Stimulated activated CD8-positive, alpha-beta memory T cell treated with anti-CD3 and anti-CD28 coated beads, Interleukin-4, amount 100 ng/mL, for 1 hour (primary cell): ENCODE data around the gene GRK5.
A peak's percentile ranks its signal among the peaks of the same experiment; 100 is the strongest.

Experiments
- DNase-seq, 2 donors: peaks; one replicate each; pipeline ENCODE4 v3.0.0-alpha.2; 2020; ENCODE audit warnings: low read depth in 2 of 2, low spot score in 1 of 2

Gene GRK5

DNA sequence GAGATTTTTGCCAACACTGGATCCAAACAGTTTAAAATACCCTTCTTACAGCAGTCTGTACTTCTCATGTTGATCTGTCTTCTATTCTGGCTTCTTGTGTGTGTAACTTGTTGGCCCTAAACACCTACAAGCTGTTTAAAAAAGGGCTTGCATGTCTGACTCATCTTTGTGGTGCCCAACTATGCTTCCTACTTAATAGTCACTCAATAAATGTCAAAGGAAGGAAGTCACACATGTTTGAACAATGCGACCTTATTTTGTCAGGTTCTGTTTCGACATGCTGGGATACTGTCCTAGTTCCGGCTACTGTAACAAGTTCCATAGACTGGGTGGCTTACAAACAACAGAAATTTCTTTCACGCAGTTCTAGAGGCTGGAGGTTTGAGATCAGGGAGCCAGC, 9.4 kb upstream of the GRK5 start:
- DNase-seq = no peak

DNA sequence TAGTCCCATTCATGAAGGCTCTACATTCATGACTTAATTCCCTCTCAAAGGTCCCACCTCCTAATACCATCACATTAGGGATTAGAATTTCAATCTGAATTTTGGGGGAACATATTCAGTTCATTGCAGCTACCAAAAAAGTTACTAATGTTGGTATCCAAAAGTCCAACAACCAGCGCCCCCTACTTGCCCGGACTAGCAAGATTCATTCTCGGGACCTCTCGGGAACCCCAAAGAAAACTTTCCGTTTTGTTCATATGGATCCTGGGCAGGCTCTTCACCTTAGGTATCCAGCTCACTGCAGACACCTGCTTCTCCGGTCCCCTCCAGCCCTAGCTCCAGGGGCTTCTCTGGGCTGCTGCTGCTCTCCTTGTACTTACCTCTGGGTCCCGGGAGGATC, 8.9 kb upstream of the GRK5 start:
- no peak for DNase-seq

DNA sequence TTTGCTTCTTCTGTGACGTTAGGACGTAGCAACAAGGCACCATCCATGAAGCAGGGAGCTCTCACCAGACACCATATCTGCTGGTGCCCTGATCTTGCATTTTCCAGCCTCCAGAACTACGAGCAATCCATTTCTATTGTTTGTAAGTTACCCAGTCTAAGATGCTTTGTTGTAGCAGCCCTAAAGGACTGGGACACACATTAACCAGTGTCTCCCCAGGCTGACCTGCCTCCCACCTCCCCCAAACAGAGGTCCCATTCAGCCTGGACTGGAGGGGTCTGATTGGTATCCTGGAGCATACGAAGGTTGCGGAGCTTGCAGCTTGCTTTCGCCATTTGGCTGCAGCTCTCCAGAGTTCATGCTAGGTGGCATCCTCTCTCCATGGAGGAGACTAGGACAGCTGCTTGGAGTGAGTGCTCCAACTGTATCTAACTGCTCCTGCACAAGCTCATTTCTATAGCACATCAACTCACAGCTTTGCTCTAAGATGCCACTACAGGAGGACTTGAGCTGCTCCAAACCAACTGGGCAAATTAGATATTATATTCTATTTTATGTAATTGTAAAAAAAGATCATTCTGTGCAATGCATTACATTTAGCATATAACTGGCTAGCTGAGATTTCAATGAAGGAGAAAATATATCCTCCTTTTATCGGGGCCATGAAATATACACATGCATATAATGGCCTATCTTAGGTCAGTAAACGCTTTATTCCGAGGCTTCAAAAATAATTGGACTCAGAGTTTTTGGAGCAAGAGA, 8.0 kb upstream of the GRK5 start:
- DNase-seq = no peak

DNA sequence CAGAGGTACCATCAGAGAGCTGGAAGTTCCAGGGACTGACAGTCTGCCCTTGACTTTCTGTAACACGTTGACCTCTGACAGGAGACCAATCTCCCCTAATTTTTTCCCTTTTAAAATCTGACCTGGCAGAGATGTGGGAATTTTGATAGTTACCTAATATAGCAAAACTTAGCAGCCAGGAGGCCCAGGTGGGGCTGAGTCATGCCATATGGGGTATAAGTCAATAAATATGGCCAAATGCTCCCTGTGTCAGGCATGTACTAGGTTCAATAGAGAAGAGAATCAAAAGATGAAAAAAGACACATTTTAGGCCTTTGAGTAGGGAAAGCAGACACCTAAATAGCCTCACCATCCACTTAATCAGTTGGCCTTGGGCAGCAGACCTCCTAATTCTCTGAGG, 6.1 kb upstream of the GRK5 start:
- DNase-seq = no peak

DNA sequence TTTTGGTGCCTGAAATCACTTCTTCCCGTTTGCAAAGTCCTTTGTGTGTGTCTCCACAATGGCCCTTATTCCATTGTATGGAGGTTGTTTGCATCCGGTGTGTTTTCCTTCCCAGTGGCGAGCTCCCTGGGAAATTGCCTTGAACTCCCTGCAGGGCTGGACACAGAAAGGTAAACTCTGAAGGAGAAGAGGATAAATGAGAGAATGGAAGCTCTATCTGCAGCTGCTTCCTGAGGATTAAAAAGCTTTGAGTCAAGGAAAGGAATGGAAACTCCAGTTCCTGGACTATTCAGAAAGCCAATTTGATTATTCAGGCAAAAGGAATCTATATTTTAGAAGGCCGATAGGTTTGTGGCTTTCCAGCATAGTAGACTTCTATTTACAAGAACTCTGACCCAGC, 4.4 kb upstream of the GRK5 start:
- no peak for DNase-seq

DNA sequence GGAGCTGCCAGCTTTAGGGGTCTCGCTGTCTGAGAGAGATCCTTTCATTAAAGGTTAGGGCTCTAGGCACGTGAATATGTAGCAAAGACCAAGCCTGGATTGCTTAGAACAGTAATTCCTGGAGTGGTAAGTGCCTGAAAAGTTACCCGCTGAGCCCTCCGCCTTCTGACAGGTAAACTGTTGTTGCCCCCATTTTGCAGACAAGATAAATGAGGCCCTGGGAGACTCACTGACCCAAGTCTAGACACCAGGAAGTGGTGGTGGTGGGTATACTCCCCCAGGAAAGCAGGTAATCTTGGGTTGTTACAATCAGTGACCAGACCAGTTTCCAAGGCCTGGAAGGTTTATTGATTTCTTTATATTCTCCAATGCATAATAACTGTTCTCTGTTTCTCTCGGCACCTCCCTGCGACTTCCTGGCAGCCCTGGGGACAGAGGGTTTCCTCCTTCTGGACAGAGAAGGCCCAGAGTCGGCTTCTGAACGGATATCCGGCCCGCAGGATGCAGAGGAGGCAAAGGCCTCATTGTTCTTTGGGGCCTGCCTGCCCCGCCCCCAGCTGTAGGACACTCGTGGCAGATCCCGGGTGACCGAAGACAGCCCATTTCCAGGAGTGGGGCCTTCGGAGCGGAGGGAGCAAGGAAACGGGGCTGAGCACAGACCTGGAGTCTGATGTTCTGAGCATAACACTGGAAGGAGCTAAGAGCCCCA, 1.3 kb upstream of the GRK5 start:
- DNase-seq = no peak

DNA sequence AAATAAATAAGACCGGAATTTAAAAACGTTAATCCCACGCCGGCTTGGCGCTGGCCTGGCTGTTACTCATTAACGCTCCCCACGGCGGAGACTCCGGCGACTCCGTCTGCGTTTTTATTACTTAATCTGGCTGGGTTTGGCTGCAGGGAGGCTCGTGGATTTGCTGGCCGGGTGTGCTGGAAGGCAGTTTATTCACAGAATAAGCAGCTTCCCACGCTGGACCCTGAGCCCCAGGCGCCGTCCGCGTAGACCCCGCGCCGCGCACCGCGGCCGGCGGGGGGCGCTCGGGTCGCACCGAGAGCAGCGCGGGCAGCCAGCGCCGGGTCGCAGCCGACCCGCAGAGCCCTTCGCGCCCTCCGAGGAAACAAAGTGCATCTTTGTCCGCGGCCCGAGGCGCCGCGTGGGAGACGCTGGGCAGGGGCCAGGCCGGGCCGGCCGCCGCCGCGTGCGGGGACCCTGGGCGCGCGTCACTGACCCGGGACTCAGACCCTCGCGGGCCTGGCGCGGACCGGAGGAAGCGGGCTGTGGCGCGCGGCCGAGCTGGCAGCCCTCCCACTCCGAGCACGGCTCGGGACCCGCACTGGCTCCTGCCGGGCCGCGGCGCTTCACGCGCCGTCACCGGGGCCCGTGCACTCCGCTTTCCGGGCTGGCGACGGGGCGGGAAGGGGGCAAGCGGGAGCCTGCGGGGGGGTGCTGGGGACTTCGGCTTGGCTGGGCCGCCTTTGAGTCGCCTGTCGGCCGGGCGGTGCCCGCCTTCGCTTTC, 587 bp upstream of the GRK5 start:
- peak; percentile 30 to 39 for DNase-seq

DNA sequence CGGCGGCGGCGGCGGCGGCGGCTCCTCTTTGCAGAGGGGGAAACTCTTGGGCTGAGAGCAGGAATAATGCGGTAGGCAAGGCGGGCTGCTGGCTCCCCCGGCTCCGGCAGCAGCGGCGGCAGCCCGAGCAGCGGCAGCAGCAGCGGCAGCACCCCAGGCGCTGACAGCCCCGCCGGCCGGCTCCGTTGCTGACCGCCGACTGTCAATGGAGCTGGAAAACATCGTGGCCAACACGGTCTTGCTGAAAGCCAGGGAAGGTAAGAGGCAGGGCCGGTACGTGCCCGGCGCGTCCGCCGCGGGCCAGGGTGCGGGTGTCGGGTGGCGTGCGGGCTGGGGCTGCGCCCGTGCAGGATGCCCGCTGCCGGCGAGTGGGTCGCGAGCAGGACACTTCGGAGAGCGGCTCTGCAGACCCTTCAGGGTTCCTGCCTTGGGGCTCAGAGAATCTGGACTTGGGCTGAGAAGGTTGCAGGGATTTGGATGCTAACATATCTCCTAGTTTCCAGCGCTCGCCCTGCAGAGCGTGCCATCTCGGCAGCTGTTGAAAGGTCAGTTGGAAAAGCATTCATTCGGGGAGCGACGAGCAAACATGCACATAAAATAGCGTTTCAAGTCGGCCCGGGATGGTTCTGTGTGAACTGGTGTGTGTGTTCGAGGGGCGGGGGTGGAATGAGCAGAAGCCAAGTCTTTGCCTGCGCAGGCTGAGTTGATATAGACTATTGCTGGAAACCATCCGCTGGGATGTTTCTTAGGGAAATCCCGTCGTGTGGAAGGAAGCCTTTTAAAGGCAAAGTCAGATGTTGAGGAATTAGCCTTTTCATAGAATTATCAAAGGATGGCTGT, 562 bp downstream of the GRK5 start:
- DNase-seq = no peak

DNA sequence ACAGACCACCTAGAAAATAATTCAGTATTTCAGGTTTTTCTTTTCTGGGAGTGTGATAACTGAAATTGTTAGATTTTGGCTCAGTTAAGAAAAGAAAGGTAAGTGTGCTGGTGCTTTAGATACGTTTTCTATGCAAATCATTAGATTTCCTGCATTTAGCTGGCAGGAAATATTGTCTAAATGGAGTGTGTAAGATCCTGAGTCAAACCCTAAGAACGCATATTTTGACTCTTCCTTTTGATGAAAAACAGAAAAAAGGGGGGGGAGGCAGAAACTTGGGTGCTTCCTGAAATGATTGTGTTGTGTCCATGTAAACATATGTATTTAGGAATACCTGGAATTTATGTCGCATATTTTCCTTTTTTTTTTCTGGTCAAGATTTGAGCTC, 1.2 kb downstream of the GRK5 start:
- no peak for DNase-seq

DNA sequence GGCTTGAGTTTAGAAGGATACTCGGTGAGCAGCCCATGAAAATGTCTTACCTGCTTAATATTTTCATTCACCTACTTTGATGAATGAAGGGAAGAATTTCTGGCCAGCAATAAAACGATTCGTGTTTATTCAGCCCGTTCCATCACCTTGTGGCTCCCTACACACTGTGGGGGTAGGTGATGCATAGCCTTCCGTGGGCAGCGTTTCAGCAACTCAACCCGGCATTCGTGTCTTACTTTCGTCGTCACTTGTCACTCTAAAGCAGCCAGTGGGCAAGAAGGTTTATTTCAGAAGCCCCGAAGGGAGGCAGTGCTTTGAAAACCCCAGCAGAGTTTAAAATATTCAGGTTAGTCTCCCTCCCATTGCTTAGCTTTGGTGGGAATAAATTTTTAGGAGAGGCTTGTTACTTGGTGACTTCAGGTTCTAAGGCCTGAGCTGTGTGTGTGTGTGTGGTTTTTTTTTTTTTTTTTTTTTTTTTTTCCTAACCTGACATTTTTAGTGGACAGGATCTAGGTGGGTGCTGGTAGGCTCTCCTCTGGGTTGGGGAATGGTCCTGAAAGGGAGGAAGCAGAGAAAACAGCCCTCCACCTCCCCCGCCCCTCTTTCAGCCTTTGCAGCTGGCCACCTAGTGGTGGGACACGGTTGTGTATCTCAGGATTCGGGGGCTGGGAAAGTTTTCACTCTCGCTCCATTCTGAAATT, 1.8 kb downstream of the GRK5 start:
- peak; percentile 25 to 27 for DNase-seq

DNA sequence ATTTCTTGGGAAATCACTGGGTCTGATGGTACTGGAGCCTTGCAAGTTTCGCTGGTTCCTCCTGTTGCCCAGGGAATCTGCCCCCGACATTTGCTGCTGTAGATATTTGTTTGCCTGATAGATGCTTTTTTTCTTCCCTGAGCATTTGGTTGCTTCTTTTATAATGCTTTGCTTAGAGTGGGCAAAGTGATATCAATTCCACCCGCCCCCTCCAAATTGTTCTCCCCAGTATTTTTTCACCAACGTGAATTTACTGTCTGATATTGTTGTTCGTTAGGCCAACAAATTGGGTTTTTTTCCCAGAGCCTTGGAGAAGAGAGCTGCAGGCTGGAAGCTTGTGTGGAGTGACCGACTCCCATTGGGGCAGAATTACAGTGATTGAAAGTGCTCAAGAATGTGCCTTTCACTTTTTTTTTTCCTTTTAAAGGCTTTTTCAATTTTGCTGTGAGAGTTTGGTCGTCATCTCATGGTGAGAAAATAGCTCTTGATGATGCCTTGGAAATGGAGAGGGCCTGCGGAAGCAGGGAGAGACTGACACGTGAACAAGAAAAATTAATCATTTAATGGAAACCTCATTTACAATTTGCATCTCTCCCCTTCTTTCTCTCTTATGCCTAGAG, 2.5 kb downstream of the GRK5 start:
- DNase-seq = no peak

DNA sequence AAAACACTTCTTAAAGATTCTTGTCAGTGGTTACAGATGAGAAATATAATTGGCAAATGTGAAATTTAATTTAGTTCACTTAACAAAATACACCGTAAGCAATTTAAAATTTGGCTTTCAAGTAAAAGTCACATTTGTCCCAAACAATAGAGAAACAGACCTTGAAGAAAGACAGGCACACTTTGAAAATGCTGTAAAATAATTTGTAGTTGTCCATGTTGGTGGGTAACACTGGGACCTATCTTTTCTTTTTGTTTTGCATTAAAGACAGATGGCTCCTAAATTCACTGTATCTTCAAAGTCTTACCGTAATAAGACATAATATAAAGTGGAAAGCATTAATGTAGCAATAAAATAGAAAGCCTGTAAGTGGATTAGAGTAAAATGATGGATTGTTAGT, 3.3 kb downstream of the GRK5 start:
- DNase-seq = no peak

DNA sequence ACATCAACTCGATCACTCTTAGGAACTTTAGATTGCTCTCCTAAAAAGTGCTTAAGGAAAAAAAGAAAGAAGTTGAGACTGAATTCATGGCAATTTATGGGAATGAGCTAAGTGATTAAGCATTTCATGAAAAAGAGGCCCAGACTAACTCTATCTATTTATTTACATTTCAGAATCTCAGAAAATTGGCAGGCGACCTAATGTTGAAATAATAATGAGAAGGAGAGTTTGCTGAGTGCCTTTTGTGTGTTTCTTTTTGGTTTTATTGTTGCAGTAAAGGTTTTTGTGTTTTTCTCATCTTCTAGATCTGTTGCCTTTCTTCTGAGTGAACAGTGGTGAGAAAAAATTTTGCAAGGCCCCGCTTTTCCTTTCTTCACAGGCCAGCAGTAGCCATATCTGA, 3.8 kb downstream of the GRK5 start:
- DNase-seq = no peak

DNA sequence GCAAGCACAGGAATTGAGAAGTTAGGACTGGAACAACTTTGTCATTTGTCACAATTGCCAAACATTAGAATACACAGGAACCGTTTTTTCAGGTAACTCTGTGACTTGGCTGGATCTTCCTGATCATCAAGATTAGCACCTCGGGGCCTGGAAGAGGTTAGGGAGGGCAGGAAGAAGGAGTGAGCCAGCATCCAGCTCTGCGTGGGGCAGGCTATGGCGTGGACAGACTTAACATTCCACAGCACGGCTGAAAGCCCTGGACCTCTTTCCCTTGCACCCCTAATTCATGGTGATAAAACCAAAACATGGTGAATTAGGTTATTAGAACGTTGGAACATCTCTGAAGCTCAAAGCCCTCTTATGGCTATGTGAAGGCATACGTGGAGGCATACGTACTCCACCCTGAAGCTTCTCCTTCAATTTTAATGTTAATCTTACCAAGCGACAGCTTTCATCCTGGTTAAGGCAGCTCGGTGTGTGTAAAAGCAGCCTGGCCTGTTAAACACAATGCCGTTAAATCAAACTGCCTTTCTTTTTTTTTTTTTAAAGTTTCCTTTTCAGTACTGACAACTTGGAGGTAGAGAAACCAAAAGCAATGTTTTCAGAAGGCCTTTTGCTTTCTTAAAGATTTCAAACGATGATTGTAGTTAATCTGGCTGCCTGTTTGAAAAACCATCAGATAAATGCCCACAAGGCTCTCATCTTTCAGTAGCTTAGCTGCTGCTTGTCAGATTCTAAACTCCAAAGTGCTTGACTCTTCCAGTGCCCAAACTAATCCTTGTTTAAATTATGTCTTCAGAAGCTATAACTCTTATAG, 4.5 kb downstream of the GRK5 start:
- no peak for DNase-seq

DNA sequence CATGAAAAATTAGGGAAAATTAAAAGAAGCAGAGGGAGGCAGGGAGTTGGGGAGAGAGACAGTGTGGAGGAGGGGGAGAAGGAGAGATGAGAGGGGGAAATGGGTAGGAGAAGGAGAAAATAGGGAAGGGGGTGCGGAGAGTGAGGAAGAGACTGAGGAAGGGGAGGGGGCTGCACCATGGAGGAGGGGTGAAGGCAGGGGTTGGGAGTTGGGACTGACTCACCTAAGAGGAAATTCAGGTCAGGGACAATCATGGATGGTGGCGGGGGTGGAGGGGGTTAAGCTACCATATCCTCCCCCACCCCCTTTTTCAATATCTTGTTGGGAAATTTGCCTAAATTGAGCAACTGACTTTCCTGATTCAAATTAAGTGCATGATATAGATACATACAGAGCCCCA, 8.0 kb downstream of the GRK5 start:
- no peak for DNase-seq

DNA sequence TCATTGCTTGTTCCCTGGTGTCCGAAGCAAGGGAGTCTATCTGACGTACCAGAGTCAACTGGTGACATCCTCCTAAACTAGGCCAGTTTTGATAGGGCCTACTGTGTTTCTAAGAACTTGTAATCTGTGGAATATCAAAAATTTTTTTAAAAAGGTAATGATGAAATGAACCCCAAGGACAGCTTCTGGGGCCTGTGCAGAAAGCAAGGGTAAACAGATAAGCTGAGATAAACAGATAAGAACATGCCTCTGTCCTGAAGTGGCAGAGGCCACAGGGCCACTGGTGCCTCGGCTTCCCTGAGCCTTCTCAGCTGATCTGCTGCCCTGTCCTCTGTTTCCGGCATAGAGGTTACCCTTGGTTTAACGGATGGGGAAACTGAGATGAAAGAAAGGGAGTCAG, 8.8 kb downstream of the GRK5 start:
- DNase-seq = no peak

DNA sequence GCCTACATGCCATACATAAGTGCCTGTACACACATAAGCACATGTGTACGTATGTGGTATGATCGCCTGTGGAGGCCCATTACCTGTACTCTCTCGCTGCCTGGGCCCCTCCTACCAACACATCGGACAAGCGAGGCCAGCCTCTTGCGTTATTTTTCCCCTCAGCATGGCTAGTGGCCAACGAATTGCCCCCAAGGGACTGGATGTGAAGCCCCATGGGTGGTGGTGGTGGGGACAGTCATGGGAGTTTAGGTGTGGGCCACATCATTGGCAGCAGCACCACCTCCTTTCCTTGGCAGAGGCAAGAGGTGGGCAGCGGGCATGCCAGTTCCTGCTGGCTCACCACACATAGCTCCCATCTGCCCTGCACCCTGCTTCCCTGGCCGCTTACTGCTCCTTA, 10.0 kb downstream of the GRK5 start:
- no peak for DNase-seq

DNA sequence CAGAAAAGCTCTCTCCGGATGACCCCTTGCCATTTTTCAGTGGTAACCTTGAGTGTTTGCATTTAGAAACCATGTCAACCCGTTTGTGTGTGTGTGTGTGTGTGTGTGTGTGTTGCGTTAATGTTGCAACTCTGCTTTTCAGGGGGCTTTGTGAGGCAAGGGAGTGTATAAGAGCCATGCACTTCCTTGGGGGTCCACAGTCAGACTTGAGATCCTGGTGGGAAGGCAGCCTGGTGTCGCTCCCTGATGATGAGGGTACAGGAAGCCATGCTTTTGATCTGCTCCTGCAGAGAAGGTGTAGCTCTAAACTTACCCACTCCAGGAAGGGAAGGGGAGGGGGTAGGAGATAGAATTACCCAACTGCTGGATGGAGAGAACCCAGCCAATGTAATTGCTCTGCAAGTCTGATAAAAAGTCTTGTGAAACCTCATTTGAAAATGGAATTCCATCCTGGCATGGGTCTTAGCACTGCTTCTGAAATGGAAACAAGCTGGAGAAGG, 10.7 kb downstream of the GRK5 start:
- no peak for DNase-seq

DNA sequence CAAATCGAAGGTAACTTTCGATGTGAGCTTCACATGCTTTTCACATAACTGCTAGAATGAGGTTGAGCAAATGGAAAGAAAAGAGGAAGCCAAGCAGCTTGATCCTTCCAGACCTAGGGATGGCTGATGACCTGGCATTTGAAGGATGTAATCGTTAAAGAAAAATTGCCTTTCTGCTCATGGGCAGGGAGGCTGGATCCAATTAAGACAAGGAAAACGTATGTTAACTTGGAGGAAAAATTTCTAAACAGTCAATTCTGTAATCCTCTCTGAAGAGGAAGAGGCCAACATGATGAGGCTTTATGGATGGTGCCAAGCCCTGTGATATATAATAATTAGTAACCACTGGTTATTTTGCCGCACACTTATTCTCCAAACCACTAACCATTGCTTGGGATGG, 12.5 kb downstream of the GRK5 start:
- no peak for DNase-seq
